NCI-H1092 (cell line): ENCODE results near the gene CDYL.

ENCODE experiments used
- DNase-seq: peaks from one replicate; lab custom pipeline; 2025; lab: John Stamatoyannopoulos, UW

The CDYL gene

GRCh38 chr6:4909063-4909706 lies 133.0 kb downstream of the CDYL start:
- DNase-seq: no peak

GRCh38 chr6:4910037-4910760 lies 134.0 kb downstream of the CDYL start:
- no peak for DNase-seq

DNA sequence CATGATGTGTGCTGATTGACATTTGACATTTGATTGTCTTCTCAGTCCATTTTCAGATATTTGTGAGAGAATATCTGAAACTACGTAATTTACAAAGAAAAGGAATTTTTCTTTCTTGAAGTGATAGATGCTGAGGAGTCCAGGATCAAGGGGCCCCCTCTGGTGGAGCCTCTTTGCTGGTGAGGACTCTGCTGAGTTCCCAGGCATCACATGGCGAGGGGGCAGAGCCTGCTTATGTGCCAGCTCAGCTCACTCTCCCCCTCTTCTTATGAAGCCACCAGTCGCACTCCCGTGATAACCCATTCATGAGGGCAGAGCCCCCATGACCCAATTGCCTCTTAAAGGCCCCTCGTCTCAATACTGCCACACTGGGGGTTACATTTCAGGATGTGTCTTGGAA lies 136.4 kb downstream of the CDYL start:
- no peak for DNase-seq

- no peak for DNase-seq
Measured at GRCh38 chr6:4913705-4914419, 137.7 kb downstream of the CDYL start.

DNA sequence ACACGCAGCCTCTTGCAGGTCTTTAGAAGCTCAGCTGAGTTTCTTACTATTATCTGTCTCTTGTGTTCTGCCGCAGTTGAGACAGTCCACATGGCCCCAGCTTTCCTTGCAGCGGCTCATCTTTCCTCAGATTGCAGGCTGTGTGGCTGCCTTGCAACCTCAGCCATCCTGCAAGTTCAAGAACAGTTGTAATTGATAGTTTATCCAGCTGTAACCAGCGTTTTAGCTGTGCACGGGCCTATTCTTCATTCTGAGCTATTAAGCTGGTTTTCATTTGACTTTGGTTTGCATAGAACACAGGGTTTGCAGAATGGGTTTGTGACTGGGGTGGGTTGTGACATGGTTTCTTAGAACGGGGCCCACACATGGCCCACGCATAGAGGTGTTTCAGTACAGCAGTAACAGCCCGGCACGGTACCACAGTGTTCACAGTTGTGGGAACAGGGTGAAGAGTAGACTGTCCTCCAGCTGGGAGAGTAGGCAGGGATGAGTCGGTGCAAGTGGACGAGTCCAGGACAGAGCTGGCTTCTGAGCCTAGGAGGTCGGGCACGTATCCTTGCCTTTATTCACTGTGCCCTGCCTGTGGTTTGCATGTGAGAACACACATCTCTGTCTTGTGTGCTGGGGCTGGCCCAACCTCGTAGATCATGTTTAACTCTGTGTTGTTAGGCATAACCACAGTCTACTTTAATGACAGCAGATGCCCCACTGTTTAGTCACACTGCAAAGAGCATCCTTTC lies 138.4 kb downstream of the CDYL start:
- DNase-seq: no peak

- no peak for DNase-seq
Measured at GRCh38 chr6:4916954-4917561, 140.9 kb downstream of the CDYL start.

DNA sequence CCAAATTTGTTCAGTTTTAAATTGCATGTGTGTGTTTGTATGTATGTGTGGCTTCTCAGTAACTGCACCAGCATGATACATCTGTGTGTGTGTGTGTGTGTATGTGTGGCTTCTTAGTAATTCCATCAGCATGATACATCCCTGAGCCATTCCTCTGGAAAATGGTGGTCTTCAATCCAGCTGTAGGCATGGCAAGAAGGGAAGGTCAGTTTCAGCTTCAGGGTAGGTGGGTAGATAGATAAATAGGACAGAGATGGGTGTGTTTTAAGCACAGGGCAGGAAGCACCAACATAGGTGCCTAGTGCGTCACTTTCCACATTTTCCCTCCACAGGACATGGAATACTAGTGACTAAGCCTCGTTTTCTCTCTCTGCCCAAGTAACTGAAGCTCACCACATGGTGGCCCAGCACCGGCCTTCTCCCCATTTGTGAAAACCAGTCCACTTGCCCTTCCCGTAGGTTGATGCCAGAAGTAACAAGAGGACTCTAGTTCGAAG lies 144.8 kb downstream of the CDYL start:
- no peak for DNase-seq

DNA sequence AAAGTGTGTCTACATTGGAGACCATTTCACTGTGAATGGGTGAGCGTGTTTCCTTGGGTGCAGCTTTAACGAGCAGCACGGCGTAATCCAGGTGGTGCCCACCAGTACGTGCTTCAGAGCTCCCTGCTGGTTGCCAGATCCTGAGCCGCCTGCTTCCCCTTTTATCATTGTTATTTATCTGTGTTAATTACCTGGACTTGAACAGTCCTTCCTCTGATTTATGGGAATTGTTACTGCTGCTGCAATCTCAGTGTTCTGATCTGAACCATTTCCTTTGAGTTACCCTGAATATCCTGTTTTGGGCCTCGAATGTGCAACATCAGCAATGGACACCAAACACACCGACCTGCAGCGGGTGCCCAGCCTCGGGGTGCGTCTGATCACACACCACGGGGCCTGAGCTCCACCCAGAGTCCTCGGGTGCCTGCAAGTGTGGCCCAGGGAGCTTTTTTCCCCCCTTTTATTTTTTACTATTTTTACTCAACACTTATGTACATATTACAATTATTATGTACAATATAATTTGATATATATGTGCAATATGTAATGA lies 146.4 kb downstream of the CDYL start:
- no peak for DNase-seq

GRCh38 chr6:4923081-4923480 lies 146.9 kb downstream of the CDYL start:
- DNase-seq: no peak

DNA sequence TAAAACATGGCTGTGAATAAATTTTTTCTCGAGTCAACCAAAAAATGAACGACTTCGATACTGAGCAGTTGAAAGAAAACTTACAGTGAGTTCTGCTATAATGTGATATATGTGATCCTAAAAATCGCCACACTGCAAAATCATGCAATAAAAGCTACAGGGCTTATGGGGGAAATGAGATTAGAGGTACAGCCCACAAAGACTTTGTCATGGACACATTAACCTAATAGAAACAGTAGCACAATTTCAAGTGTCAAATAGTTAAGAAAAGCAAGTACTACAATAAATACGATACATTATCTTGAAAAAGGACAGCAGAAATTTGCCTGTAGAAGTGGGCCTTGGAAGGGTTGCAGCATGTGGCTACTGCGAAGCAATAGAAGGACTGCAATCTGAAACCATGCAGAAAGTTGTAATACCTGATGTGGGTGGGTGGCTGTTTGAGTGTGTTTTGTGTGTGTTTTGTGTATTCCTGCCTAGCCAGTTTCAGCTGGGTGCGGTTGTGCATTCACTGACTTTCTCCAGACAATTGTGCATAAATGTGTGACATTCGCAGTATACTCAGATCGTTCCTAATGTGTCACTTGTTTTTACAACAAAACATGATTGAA lies 148.6 kb downstream of the CDYL start:
- no peak for DNase-seq

- no peak for DNase-seq
Measured at GRCh38 chr6:4925580-4925979, 149.4 kb downstream of the CDYL start.

- no peak for DNase-seq
Measured at GRCh38 chr6:4928426-4928825, 152.2 kb downstream of the CDYL start.

DNA sequence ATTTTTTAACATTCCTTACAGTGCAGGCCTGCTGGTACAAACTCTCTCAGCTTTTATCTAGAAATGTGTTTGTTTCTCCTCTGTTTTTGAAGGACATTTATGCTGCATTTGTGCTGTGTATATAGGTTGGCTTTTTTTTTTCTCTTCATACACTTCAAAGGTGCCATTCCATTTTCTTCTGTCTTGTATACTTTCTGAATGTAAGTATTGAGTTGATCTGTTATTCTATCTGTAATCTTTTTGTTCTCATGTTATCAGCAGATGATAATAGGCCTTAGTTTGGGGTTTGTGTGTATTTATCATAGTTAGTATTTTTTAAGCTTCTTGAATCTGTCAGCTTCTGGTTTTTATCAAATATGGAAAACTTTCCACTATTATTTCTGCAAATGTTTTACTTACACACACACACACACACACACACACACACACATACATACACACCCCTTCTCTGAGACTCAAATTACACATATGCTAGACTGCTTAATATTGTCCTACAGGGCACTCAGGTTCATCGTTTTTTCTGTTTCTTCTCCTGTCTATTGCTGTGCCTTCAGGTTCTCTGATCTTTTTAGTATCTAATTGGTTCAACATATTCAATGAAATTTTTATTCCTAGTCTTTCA lies 153.0 kb downstream of the CDYL start:
- DNase-seq: no peak

GRCh38 chr6:4930025-4930691 lies 154.0 kb downstream of the CDYL start:
- DNase-seq: peak; percentile 26

DNA sequence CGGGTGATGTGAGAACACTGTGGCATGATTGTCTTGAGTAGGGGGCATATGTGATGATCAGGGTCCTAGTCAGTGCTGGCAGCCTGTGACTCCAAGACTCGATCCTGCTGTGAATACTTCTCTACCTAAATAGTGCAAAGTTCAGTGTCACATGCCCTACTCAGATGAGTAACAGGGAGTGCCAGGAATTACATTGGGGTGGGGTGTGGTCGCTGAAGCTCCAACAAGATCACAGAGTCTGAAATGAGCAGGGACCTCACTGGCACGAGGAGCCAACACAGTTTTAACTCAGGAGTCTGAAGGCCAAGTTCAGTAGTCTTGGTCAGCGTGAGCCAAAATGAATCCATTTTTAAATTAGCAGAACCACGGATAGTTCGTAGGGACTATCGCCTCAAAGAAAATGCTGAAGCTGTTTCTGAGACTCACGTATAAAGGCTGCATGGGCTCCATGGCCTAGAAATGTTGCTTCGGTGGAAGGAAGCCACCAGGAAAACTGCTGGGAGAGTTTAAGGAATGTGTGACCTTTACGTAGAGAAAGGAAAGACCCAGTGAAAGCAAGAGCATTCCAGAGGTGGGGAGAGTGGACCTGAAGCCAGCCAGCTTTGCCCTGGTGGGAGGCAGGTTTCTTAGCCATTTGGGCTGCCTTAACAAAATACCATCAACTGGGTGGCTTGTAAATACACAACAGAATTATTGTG lies 155.5 kb downstream of the CDYL start:
- DNase-seq: no peak

DNA sequence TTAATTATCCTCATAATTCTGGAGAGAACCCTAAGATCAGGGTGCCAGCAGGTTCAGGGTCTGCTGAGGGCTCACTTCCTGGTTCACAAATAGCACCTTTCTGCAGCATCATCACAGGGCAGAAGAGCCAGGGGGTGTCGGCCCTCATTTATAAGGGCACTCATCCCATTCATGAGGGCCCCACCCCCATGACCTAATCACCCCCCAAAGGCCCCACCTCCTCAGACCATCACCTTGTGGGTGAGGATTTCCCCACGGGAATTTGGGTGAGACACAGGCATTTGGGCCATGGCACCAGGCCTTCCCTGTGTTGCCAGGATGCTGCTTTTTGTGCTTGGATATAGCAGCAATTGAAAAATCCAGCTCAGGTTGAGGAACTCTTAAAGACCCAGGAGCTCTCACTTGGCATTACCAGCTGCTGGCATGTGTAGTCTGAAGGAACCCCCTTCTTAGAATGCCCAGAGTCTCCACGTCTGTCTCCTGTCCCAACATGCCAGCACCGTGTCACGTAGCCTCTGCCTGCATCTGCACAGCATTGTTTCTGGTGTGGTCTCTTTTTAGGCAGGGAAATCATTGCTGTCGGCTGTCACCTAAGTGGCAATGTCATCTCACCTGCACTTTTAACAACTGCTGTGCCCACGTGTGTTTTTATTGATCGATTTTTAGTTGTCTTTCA lies 156.2 kb downstream of the CDYL start:
- DNase-seq: no peak

DNA sequence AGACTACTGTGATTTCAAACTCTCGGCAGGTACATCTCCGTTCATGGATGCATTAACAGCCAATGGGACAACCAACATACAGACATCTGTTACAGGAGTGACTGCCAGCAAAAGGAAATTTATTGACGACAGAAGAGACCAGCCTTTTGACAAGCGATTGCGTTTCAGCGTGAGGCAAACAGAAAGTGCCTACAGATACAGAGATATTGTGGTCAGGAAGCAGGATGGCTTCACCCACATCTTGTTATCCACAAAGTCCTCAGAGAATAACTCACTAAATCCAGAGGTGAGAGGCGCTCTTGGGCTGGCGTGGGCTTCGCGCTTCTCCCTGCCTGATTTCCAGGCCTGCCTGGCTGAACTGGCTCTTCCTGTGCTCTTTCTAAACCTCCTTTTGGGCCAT lies 159.3 kb downstream of the CDYL start:
- no peak for DNase-seq

GRCh38 chr6:4935975-4936680 lies 159.9 kb downstream of the CDYL start:
- no peak for DNase-seq
